ENCODE data around the gene BMP7. TPM values are rescaled to one million over a fixed set of nuclear protein-coding genes. Genes with fewer than 3 reads are reported as not detected.

The BMP7 gene
- total RNA-seq, 2 experiments from 2014 or later = 2.2 to 94.2 TPM

- Histone ChIP-seq H2AFZ (ENCODE audit: low read length) (no peak overlapping the region), H3K4me3 (ENCODE audit: low read depth, low read length, poor library complexity, severe bottlenecking) (no peak overlapping the region), H3K36me3 (ENCODE audit: insufficient read depth, low read length) (peaks cover 3% of the 10 kb centered on the region; the same call in 1 of the 2 replicates), H4K20me1 (ENCODE audit: insufficient read depth, low read length) (no peaks in the 10 kb centered on the region), H3K79me2 (ENCODE audit: insufficient read depth, low read depth, low read length) (peaks cover 17% of the 10 kb centered on the region), H3K9me3 (ENCODE audit: low read length) (no peaks in the 10 kb centered on the region), H3K9me2 (ENCODE audit: insufficient read depth, low read length) (no peaks in the 10 kb centered on the region), H3K4me2 (ENCODE audit: low read length) (peak overlapping the region; percentile 83; the same call in 1 of the 2 replicates), H3K4me1 (ENCODE audit: insufficient read depth, low read length, poor library complexity, severe bottlenecking) (peaks cover 77% of the 10 kb centered on the region), H3K27ac (ENCODE audit: low read depth, low read length, poor library complexity, severe bottlenecking) (no peak overlapping the region)
- ChIA-PET POLR2A (interaction anchor here (0.6 kb wide), 1 partner anchor 585 kb away, joined by 4 read pairs; no protein-coding TSS in a partner anchor), CTCF (ENCODE audit: unreplicated experiment) (no interaction called here)
- no peak for DNase-seq (ENCODE audit: low spot score)
- intact Hi-C loops (cut with micrococcal nuclease; ENCODE audit: unreplicated experiment) = no loop called here
- TF ChIP-seq EZH2phosphoT487 (IDR thresholded peaks at IDR 0.05; ENCODE audit: borderline replicate concordance, low read depth, low read length) = no peak
- TF ChIP-seq CTCF (conservative IDR thresholded peaks at IDR 0.05; ENCODE audit: low read length) = no peak
- BruUV-seq (replicated peaks) = no TSS peak
Measured at GRCh38 chr20:57269148-57269984, 2.9 kb upstream of the BMP7 start.

DNA sequence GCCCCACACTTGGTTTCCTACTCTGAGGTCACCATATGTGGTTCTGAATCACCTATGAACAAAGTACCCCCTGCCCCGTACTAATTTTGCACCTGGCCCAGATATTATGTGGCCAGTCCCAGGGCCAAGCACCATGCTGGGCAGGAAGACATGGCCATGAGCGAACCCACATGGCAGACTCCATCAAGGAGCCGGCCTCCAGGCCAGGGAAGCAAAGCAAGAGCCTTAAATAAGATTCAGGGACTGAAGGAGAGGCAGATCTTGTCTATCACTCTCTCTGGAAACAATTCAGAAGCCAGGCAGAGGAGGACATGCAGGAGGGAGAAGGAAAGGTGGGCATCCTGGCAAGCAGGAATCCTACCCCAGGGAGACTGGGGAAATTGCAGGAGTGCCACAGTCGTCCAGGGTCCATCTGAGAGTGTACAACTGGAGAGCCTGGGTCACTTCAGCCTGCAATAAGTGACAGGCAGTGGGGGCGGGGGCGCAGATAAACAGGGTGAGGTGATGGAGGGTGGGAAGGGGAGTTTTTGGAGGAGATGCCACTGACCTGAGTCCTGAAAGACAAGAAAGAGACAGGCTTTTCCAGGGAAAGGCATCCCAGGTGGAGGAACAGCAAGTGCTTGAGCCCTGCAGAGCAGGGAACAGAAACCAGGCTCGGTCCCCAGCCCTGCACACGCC lies 2.1 kb upstream of the BMP7 start:
- no peaks in the 10 kb centered on the region for H3K9me2 ChIP-seq (ENCODE audit: insufficient read depth, low read length)
- no peaks in the 10 kb centered on the region for H4K20me1 ChIP-seq (ENCODE audit: insufficient read depth, low read length)
- POLR2A ChIA-PET = no interaction called here
- H3K4me3 ChIP-seq (ENCODE audit: low read depth, low read length, poor library complexity, severe bottlenecking) = no peak overlapping the region
- peaks cover 69% of the 10 kb centered on the region for H3K4me1 ChIP-seq (ENCODE audit: insufficient read depth, low read length, poor library complexity, severe bottlenecking)
- no peak for TF ChIP-seq EZH2phosphoT487 (IDR thresholded peaks at IDR 0.05; ENCODE audit: borderline replicate concordance, low read depth, low read length)
- TF ChIP-seq CTCF (conservative IDR thresholded peaks at IDR 0.05; ENCODE audit: low read length) = no peak
- intact Hi-C loops (cut with micrococcal nuclease; ENCODE audit: unreplicated experiment) = no loop called here
- H2AFZ ChIP-seq (ENCODE audit: low read length) = no peak overlapping the region
- no peak for DNase-seq (ENCODE audit: low spot score)
- H3K36me3 ChIP-seq (ENCODE audit: insufficient read depth, low read length) = peaks cover 10% of the 10 kb centered on the region; the same call in 1 of the 2 replicates
- H3K4me2 ChIP-seq (ENCODE audit: low read length) = peak overlapping the region; percentile 83
- H3K79me2 ChIP-seq (ENCODE audit: insufficient read depth, low read depth, low read length) = peaks cover 25% of the 10 kb centered on the region
- CTCF ChIA-PET (ENCODE audit: unreplicated experiment) = interaction anchor here (0.7 kb wide), 1 partner anchor 46 kb away, joined by 3 read pairs; no protein-coding TSS in a partner anchor
- BruUV-seq (replicated peaks) = no TSS peak
- no peak overlapping the region for H3K27ac ChIP-seq (ENCODE audit: low read depth, low read length, poor library complexity, severe bottlenecking)
- no peaks in the 10 kb centered on the region for H3K9me3 ChIP-seq (ENCODE audit: low read length)

Data from OCI-LY7 (cell line).